ENCODE measurements around the gene AOC3. TPM values are rescaled to one million over a fixed set of nuclear protein-coding genes. Genes with fewer than 3 reads are reported as not detected.
"Not testable (repeated sequence)": the region's sequence is repeated elsewhere in the genome, so short reads cannot be mapped to it uniquely, and the experiment has no call there.

AOC3 gene
- polyA plus RNA-seq, 4 donors: 4.4 to 13.8 (median 6.6) TPM

DNA sequence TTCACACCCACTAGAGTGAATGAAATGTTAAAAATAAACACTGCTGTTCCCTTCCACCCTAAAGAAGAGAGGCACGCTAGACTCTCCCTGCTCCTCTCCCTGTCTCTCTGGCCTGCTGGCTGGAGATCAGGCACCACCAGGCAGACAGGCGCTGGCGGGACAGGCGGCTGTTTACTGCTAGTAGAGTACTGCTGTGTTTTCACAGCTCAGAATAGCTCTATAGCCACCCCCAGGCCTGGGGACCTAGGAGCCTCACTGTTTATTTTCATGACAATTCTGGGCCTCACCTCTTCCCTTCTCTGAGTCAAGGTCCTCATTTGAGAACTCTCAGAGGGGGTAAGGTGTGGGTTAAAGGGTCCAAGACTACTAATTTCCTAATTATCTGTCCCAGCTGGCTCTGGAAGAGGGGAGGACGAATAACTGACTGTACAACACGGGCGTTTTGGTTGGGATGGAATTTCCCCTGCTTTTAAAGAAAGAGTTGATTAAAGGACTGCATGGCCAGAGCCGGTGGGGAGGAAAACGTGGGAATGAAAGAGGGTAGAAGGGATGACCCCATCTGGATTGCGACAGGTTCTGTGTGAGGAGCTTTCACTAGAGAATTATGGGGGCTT lies 40.6 kb downstream of the AOC3 start:
- DNase-seq (ENCODE audit: low read depth in 4 of 4, low spot score in 3 of 4): no peak

DNA sequence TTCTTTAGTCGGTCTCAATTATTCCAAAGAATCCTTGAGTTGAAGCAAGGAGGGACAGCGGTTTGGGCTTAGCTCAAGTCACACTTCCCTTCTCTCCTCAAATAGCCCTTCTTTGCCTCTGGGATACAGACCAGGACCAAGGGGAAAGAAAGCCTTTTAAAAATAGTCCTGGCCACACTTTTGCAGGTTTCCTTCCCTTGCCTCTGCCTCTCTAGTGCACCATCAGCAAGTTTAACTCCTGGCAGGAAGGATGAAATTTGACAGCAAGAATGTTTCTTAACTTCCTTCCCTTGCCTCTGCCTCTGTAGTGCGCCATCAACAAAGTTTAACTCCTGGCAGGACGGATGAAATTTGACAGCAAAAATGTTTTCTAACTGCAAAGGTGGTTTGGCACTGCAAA lies 42.4 kb downstream of the AOC3 start:
- DNase-seq (ENCODE audit: low read depth in 4 of 4, low spot score in 3 of 4): no peak

DNA sequence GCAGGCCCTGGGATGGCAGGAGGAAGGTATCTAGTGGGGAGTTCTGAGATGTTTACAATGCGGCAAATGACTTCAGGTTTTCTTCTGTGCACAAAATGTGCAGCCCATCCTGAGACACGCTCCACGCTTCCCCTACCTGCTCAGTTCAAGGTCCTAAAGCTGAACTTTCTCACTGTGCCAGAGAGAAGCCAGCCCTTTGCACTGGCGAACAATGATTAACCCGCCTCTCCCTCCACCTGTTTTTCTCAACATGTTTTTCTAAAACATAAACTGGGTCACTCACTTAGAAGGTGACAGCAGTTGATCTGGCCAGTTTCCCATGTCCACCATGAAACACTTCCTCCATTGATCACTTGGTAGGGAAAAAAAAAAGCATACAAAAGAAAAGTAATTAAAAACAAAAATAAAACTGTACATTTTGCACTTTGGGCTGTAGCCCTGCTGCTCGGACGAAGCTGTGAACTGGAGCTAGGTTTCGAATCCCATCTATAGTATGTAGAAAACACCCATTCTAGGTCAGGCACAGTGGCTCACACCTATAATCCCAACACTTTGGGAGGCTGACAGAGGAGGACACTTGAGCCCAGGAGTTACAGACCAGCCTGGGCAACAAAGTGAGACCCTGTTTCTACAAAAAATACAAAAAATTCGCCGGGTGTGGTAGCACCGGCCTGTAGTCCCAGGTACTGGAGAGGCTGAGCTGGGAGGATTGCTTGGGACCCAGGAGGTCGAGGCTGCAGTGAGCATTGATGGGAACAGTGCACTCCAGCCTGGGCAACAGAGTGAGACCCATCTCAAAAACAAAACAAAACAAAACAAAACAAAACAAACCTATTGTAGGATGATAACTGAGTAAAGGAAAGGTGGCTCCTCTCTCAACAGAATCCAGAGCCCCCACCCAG lies 43.5 kb downstream of the AOC3 start:
- DNase-seq (ENCODE audit: low read depth in 4 of 4, low spot score in 3 of 4): peak in 1 of 4 donors; percentile 25

DNA sequence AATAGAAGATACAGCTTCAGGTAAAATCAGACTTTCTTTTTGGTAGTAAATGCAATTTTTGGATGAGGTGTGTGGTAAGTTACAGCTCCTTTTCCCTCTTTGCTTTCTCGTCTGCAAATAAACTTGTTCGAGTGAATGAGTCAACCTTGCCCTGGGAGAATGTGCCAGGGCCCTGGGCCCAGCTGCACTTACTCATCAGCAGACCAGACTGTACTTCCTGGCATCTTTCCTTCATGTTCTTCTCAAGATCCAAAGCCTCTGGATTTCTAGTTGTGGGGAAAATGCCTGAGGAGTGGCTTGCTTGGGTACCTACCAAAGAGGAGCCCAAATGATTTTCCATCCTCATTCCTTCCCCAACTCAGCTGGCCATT lies 44.2 kb downstream of the AOC3 start:
- DNase-seq (ENCODE audit: low read depth in 4 of 4, low spot score in 3 of 4): no peak

DNA sequence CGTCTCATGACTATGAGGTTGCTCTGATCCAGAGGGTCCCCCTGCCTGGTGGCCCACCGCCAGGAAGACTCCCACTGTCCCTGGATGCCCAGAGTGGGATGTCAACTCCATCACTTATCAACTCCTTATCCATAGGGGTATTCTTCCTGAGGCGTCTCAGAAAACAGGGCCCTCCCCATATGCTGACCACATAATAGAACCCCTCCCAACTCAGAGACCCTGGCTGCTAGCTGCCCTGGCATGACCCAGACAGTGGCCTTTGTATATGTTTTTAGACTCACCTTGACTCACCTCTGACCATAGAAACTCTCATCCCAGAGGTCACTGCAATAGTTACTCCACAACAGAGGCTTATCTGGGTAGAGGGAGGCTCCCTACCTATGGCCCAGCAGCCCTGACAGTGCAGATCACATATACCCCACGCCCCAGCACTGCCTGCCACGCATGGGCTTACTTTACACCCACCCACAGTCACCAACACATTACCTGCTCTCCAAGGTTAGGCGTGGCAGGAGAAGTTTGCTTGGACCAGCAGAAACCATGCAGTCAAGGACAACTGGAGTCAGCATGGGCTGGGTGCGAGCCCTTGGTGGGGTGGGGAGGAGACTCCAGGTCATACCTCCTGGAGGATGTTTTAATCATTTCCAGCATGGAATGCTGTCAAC lies 47.3 kb downstream of the AOC3 start:
- no peak for DNase-seq (ENCODE audit: low read depth in 4 of 4, low spot score in 3 of 4)

DNA sequence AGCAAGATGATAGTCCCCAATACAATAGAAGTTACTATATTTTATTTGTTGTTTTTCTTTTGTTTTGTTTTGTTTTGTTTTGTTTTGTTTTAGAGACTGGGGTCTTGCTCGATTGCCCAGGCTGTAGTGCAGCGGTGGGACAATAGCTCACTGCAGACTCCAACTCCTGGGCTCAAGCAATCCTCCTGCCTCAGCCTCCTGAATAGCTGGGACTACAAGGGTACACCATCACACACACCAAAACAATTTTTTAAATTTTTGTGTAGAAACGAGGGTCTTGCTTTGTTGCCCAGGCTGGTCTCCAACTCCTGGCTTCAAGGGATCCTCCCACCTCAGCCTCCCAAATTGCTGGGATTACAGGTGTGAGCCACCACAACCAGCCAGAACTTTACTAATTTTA lies 49.0 kb downstream of the AOC3 start:
- DNase-seq (ENCODE audit: low read depth in 4 of 4, low spot score in 3 of 4): not testable (repeated sequence)

DNA sequence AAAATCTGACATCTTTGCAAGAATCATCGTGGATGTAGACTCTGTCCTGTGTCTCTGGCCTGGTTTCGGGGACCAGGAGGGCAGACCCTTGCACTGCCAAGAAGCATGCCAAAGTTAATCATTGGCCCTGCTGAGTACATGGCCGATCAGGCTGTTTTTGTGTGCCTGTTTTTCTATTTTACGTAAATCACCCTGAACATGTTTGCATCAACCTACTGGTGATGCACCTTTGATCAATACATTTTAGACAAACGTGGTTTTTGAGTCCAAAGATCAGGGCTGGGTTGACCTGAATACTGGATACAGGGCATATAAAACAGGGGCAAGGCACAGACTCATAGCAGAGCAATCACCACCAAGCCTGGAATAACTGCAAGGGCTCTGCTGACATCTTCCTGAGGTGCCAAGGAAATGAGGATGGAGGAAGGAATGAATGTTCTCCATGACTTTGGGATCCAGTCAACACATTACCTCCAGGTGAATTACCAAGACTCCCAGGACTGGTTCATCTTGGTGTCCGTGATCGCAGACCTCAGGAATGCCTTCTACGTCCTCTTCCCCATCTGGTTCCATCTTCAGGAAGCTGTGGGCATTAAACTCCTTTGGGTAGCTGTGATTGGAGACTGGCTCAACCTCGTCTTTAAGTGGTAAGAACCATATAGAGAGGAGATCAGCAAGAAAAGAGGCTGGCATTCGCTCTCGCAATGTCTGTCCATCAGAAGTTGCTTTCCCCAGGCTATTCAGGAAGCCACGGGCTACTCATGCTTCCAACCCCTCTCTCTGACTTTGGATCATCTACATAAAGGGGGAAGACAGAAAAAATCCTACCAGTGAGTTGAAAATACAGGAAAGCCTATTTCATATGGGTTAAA lies 49.7 kb downstream of the AOC3 start, which contains the start of gene G6PC1:
G6PC1 (plus strand) TSS at position 340 of the 872 bp plus-strand sequence; CDS start at position 418, 78 bp downstream.
- no peak for DNase-seq (ENCODE audit: low read depth in 4 of 4, low spot score in 3 of 4)

DNA sequence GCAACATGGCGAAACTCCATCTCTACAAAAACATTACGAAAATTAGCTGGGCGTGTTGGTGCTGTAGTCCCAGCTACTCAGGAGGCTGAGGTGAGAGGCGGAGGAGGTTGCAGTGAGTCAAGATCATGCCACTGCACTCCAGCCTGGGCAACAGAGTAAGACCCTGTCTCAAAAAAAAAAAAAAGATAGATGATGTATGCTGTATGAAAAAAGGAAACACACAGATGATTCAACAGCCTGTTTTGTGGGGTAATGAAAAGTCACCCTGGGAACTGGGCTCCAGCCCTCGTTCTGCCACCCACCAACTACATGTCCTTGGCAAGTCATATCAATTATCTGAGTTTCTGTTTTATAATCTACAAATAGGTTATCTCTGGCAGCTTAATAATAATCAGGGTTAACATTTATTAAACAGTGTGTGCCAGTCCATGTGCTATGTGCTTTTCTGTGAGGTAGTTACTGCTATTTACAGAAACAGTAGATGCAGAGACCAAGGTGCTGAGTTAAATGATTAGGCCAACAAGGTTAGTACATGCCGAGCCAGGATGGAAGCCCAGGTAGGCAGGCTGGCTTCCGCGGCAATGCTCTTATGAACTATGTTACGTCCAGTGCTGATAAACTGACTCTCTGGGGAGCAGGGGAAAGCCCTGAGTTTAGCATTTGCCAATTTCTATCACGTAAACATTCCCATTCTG lies 50.7 kb downstream of the AOC3 start:
- no peak for DNase-seq (ENCODE audit: low read depth in 4 of 4, low spot score in 3 of 4)

DNA sequence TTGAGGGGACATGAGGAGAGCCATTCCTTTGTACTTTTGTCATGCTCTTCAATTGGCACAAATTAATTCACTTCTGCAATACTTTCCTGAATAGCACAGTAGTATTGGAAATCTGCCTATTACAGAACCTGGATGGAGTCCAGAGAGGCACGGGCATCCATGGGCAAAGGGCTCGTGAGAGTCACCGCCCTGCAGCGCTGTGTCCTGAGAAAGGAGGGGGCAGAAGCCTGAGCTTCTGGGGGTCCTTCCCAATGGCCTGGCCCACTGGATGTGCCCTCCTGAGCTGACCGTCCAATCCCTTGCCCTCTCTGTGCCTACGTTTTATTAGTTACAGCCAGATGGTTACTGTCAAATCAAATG lies 53.1 kb downstream of the AOC3 start:
- no peak for DNase-seq (ENCODE audit: low read depth in 4 of 4, low spot score in 3 of 4)

DNA sequence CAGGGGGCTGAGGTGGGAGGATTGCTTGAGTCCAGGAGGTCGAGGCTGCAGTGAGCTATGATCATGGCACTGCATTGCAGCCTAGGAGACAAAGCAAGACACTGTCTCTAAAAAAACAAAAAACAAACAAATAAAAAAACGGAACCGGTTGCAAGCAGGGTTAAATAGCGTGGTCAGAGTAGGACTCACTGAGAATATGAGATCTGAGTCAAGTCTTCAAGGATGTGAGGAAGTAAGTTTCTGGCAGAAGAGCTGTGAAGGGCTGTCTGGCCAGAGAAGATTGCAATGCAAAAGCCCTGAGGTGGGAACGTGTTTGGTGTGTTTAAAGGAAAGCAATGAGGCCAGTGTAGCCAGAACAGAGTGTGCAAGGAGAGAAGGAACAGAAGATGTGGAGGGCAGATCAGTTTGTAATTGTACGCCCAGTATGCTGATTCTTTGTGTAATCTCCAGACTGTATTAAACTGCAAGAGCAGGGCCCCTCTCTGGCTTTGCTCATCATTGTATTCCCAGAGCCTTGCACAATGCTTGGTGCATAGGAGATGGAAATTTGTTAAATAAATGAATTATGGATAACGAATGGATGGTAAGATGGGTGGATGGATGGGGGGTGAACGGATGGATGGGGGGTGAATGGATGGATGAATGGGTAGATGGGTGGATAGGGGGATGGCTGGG lies 55.9 kb downstream of the AOC3 start:
- DNase-seq (ENCODE audit: low read depth in 4 of 4, low spot score in 3 of 4): no peak

Other genes starting within 250 kb of the AOC3 start
- gene RETREG3, start 241.8 kb upstream of the AOC3 start, polyA plus RNA-seq (ENCODE audit: insufficient read length in 4 of 4): 10 to 100 TPM; 38.0 to 58.7 (median 46.7) TPM
- 10 to 100 TPM; 32.6 to 57.1 (median 52.7) TPM for gene TUBG1, start 241.5 kb upstream of the AOC3 start, polyA plus RNA-seq (ENCODE audit: insufficient read length in 4 of 4)
- 10 to 100 TPM; 18.7 to 35.6 (median 28.6) TPM for gene TUBG2, start 191.9 kb upstream of the AOC3 start, polyA plus RNA-seq (ENCODE audit: insufficient read length in 4 of 4)
- 10 to 100 TPM; 12.1 to 22.9 (median 17.7) TPM for gene PLEKHH3, start 174.2 kb upstream of the AOC3 start, polyA plus RNA-seq (ENCODE audit: insufficient read length in 4 of 4)
- gene CCR10, start 169.4 kb upstream of the AOC3 start, polyA plus RNA-seq (ENCODE audit: insufficient read length in 4 of 4): 1 to 10 TPM in 3 of 4 donors, under 1 TPM in 1; 0.74 to 2.4 (median 1.6) TPM
- 10 to 100 TPM in 2 of 4 donors, 1 to 10 TPM in 2; 8.1 to 27.7 (median 9.5) TPM for gene CNTNAP1, start 168.7 kb upstream of the AOC3 start, polyA plus RNA-seq (ENCODE audit: insufficient read length in 4 of 4)
- gene EZH1, start 106.2 kb upstream of the AOC3 start, polyA plus RNA-seq (ENCODE audit: insufficient read length in 4 of 4): 10 to 100 TPM; 30.8 to 64.0 (median 45.3) TPM
- gene RAMP2, start 90.0 kb upstream of the AOC3 start, polyA plus RNA-seq (ENCODE audit: insufficient read length in 4 of 4): 100 to 1,000 TPM in 2 of 4 donors, 10 to 100 TPM in 2; 92.1 to 140 (median 100) TPM
- gene VPS25, start 77.8 kb upstream of the AOC3 start, polyA plus RNA-seq (ENCODE audit: insufficient read length in 4 of 4): 10 to 100 TPM; 56.7 to 93.6 (median 83.4) TPM
- 10 to 100 TPM in 3 of 4 donors, 1 to 10 TPM in 1; 3.5 to 14.8 (median 12.5) TPM for gene WNK4, start 70.6 kb upstream of the AOC3 start, polyA plus RNA-seq (ENCODE audit: insufficient read length in 4 of 4)
- 100 to 1,000 TPM in 3 of 4 donors, 10 to 100 TPM in 1; 59.1 to 167 (median 159) TPM for gene COA3, start 52.5 kb upstream of the AOC3 start, polyA plus RNA-seq (ENCODE audit: insufficient read length in 4 of 4)
- gene CNTD1, start 52.3 kb upstream of the AOC3 start, polyA plus RNA-seq (ENCODE audit: insufficient read length in 4 of 4): 1 to 10 TPM; 1.4 to 3.6 (median 2.3) TPM
- gene BECN1, start 26.9 kb upstream of the AOC3 start, polyA plus RNA-seq (ENCODE audit: insufficient read length in 4 of 4): 10 to 100 TPM; 51.1 to 84.0 (median 68.3) TPM
- gene PSME3, start 17.8 kb upstream of the AOC3 start, polyA plus RNA-seq (ENCODE audit: insufficient read length in 4 of 4): 100 to 1,000 TPM in 2 of 4 donors, 10 to 100 TPM in 2; 72.1 to 114 (median 103) TPM
- gene AOC2, start 6.6 kb upstream of the AOC3 start, polyA plus RNA-seq (ENCODE audit: insufficient read length in 4 of 4): 1 to 10 TPM in 3 of 4 donors, under 1 TPM in 1; 0.79 to 1.9 (median 1.5) TPM
- gene G6PC1, start 49.6 kb downstream of the AOC3 start, polyA plus RNA-seq (ENCODE audit: insufficient read length in 4 of 4): 1 to 10 TPM in 3 of 4 donors, under 1 TPM in 1; 0.52 to 6.1 (median 4.0) TPM
- gene AARSD1, start 113.3 kb downstream of the AOC3 start, polyA plus RNA-seq (ENCODE audit: insufficient read length in 4 of 4): 10 to 100 TPM; 47.7 to 85.9 (median 54.9) TPM
- 1 to 10 TPM in 3 of 4 donors, under 1 TPM in 1; 1.00 to 3.0 (median 1.9) TPM for gene PTGES3L, start 128.9 kb downstream of the AOC3 start, polyA plus RNA-seq (ENCODE audit: insufficient read length in 4 of 4)
- 10 to 100 TPM in 3 of 4 donors, 1 to 10 TPM in 1; 8.3 to 17.6 (median 15.9) TPM for gene RUNDC1, start 129.4 kb downstream of the AOC3 start, polyA plus RNA-seq (ENCODE audit: insufficient read length in 4 of 4)
- 1,000 to 10,000 TPM; 1,424 to 1,561 (median 1,476) TPM for gene RPL27, start 147.2 kb downstream of the AOC3 start, polyA plus RNA-seq (ENCODE audit: insufficient read length in 4 of 4)
- 10 to 100 TPM in 3 of 4 donors, 1 to 10 TPM in 1; 9.1 to 12.9 (median 11.1) TPM for gene IFI35, start 155.6 kb downstream of the AOC3 start, polyA plus RNA-seq (ENCODE audit: insufficient read length in 4 of 4)
- 100 to 1,000 TPM; 107 to 136 (median 121) TPM for gene VAT1, start 171.2 kb downstream of the AOC3 start, polyA plus RNA-seq (ENCODE audit: insufficient read length in 4 of 4)
- 1 to 10 TPM; 2.2 to 3.7 (median 3.2) TPM for gene RND2, start 174.0 kb downstream of the AOC3 start, polyA plus RNA-seq (ENCODE audit: insufficient read length in 4 of 4)

All from left renal pelvis (tissue), 4 donors.